B cell (primary cell): ENCODE measurements around the gene CLRN1.

ENCODE experiments used
- CTCF ChIP-seq: fragments of 200-600 bp; IDR thresholded peaks from one replicate; pipeline ENCODE4 v1.8.0; 2022; ENCODE audit warnings: antibody characterized with exemption, mild to moderate bottlenecking
- EZH2 ChIP-seq: IDR thresholded peaks from 2 replicates; pipeline ENCODE4 v1.6.1; 2012; ENCODE audit warnings: borderline replicate concordance, low read depth, mild to moderate bottlenecking, moderate library complexity, low read length; ENCODE audit not compliant: insufficient read depth, poor library complexity, severe bottlenecking

DNA sequence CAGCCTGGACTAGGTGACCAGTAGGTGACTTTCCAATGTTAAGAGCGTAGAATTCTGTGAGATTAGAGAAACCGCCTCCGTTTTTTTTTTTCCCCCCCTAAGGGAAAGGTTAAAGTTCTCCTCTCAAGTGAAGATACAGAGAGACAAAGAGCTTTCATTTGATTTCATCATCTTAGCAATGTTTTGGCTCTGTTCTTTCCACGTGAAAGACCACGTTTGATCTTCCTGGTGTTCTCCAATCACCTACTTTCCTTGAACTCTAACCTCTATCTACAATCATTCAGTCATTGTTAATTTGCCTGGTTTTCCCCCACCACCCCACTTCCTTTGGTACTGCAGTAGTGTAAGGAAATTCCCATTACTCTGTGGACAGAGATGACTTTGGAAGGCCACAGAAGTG, 36.9 kb upstream of the CLRN1 start:
- TF ChIP-seq CTCF (no peak), EZH2 (no peak)
